Measurements from ENCODE around the gene EPHB6.

EPHB6 gene

GRCh38 chr7:142838461-142839213 is 16.2 kb upstream of the EPHB6 start:
- POLR2A ChIA-PET = no interaction called here
- TF ChIP-seq CTCF (IDR thresholded peaks at IDR 0.05; ENCODE audit: insufficient read depth, low read length, missing control alignments) = no peak
- DNase-seq (ENCODE audit: low read depth, low spot score) = no peak
- CTCF ChIA-PET = interaction anchor here (0.9 kb wide), 1 partner anchor 27 kb away, joined by 3 read pairs; no protein-coding TSS in a partner anchor
- H3K4me3 ChIP-seq (ENCODE audit: low read depth, low read length) = no peak overlapping the region

- TF ChIP-seq CTCF (IDR thresholded peaks at IDR 0.05; ENCODE audit: insufficient read depth, low read length, missing control alignments) = no peak
- ChIA-PET CTCF (interaction anchor here (1.0 to 1.4 kb wide), 3 partner anchors 9 to 159 kb away, joined by 3 to 4 read pairs (median 3); no protein-coding TSS in a partner anchor), POLR2A (no interaction called here)
- no peak overlapping the region for H3K4me3 ChIP-seq (ENCODE audit: low read depth, low read length)
- no peak for DNase-seq (ENCODE audit: low read depth, low spot score)
Observed at GRCh38 chr7:142842251-142842766, 12.6 kb upstream of the EPHB6 start.

- H3K4me3 ChIP-seq (ENCODE audit: low read depth, low read length) = no peak overlapping the region
- CTCF ChIA-PET = no interaction called here
- no peak for DNase-seq (ENCODE audit: low read depth, low spot score)
- POLR2A ChIA-PET = no interaction called here
- no peak for TF ChIP-seq CTCF (IDR thresholded peaks at IDR 0.05; ENCODE audit: insufficient read depth, low read length, missing control alignments)
Observed at GRCh38 chr7:142847353-142847752, 7.5 kb upstream of the EPHB6 start.

GRCh38 chr7:142851269-142851668 is 3.6 kb upstream of the EPHB6 start:
- H3K4me3 ChIP-seq (ENCODE audit: low read depth, low read length) = no peak overlapping the region
- TF ChIP-seq CTCF (IDR thresholded peaks at IDR 0.05; ENCODE audit: insufficient read depth, low read length, missing control alignments) = no peak
- ChIA-PET POLR2A (no interaction called here), CTCF (interaction anchor here (0.8 to 4.4 kb wide), 7 partner anchors 10 to 364 kb away, joined by 3 to 43 read pairs (median 3); no protein-coding TSS in a partner anchor)
- no peak for DNase-seq (ENCODE audit: low read depth, low spot score)

GRCh38 chr7:142851919-142852318 is 3.0 kb upstream of the EPHB6 start:
- no peak overlapping the region for H3K4me3 ChIP-seq (ENCODE audit: low read depth, low read length)
- DNase-seq (ENCODE audit: low read depth, low spot score) = no peak
- ChIA-PET POLR2A (no interaction called here), CTCF (interaction anchor here (0.8 to 4.4 kb wide), 7 partner anchors 10 to 363 kb away, joined by 3 to 43 read pairs (median 3); no protein-coding TSS in a partner anchor)
- no peak for TF ChIP-seq CTCF (IDR thresholded peaks at IDR 0.05; ENCODE audit: insufficient read depth, low read length, missing control alignments)

- CTCF ChIA-PET = interaction anchor here (0.9 to 3.1 kb wide), 6 partner anchors 39 to 361 kb away, joined by 3 to 26 read pairs (median 4); no protein-coding TSS in a partner anchor
- no peak for DNase-seq (ENCODE audit: low read depth, low spot score)
- TF ChIP-seq CTCF (IDR thresholded peaks at IDR 0.05; ENCODE audit: insufficient read depth, low read length, missing control alignments) = peak; percentile 70
- H3K4me3 ChIP-seq (ENCODE audit: low read depth, low read length) = peak overlapping the region; percentile 72
- POLR2A ChIA-PET = no interaction called here
Observed at GRCh38 chr7:142853739-142854371, 1.0 kb upstream of the EPHB6 start.
